SK-N-SH (cell line): ENCODE measurements around the gene SPAG9. TPM values are rescaled to one million over a fixed set of nuclear protein-coding genes. Genes with fewer than 3 reads are reported as not detected.

ENCODE experiments used
- CTCF ChIA-PET: fragments of 300-600, 350-600 bp; formaldehyde crosslinking; extraction: SDS; loops from one replicate; lab custom pipeline; 2021; lab: Yijun Ruan, JAX
- POLR2A ChIA-PET: fragments of 350-600 bp; sonication (Branson Sonifier 250); formaldehyde crosslinking; extraction: SDS; loops from one replicate; lab custom pipeline; 2020; ENCODE audit warnings: antibody characterized with exemption, inconsistent platforms; lab: Yijun Ruan, JAX
- DNase-seq: peaks from one replicate; pipeline ENCODE4 v3.0.0; 2012
- H2AFZ ChIP-seq: fragments of 200-600 bp; sonication (generic); 2 replicates; pipeline ENCODE4 v1.8.1; 2016; ENCODE audit warnings: antibody characterized with exemption, mild to moderate bottlenecking, low read depth
- H3F3A ChIP-seq: fragments of 200-600 bp; sonication (generic); replicated peaks from 2 replicates; pipeline ENCODE3; 2016; ENCODE audit warnings: antibody characterized with exemption, mild to moderate bottlenecking; ENCODE audit not compliant: insufficient read depth
- H3K27ac ChIP-seq, 2 experiments: fragments of 200-500 bp in 1 of 2; fragments of 200-600 bp in 1 of 2; sonication (Bioruptor generic) in 1 of 2; sonication (generic), shearing (Covaris generic) in 1 of 2; 2 replicates each; pipeline versions ENCODE4 v1.5.1 to v1.6.1; 2014 to 2016; ENCODE audit warnings: low read depth in 2 of 2, inconsistent platforms in 1 of 2, low read length in 1 of 2, mild to moderate bottlenecking in 1 of 2, mixed read lengths in 1 of 2
- H3K27me3 ChIP-seq: fragments of 200-600 bp; sonication (generic), shearing (Covaris generic); 2 replicates; pipeline ENCODE4 v1.6.1; 2016; ENCODE audit warnings: mixed run types; ENCODE audit not compliant: insufficient read depth
- H3K36me3 ChIP-seq, 2 experiments: fragments of 200-500 bp in 1 of 2; fragments of 200-600 bp in 1 of 2; sonication (Bioruptor generic) in 1 of 2; sonication (generic) in 1 of 2; replicated peaks in 1 of 2; 2 replicates each; pipeline versions ENCODE3 to v1.5.1; 2014 to 2016; ENCODE audit warnings: low read length in 1 of 2, mild to moderate bottlenecking in 1 of 2; ENCODE audit not compliant: insufficient read depth in 2 of 2, control insufficient read depth in 1 of 2
- H3K4me1 ChIP-seq, 2 experiments: fragments of 200-500 bp in 1 of 2; fragments of 200-600 bp in 1 of 2; sonication (Bioruptor generic) in 1 of 2; sonication (generic), shearing (Covaris generic) in 1 of 2; 2 replicates each; pipeline versions ENCODE4 v1.5.1 to v1.6.1; 2014 to 2016; ENCODE audit warnings: low read depth in 1 of 2, low read length in 1 of 2, mixed run types in 1 of 2; ENCODE audit not compliant: insufficient read depth in 2 of 2, control insufficient read depth in 1 of 2
- H3K4me2 ChIP-seq: fragments of 200-600 bp; sonication (generic), shearing (Covaris generic); 2 replicates; pipeline ENCODE4 v1.6.1; 2017; ENCODE audit warnings: mixed run types
- H3K4me3 ChIP-seq, 2 experiments: fragments of 200-500 bp in 1 of 2; fragments of 200-600 bp in 1 of 2; sonication (Bioruptor generic) in 1 of 2; sonication (generic), shearing (Covaris generic) in 1 of 2; 2 replicates each; pipeline versions ENCODE4 v1.5.1 to v1.8.1; 2014 to 2016; ENCODE audit warnings: low read depth in 2 of 2, inconsistent platforms in 1 of 2, low read length in 1 of 2, mild to moderate bottlenecking in 1 of 2, mixed read lengths in 1 of 2, moderate library complexity in 1 of 2
- H3K79me2 ChIP-seq: fragments of 200-600 bp; sonication (generic); 2 replicates; pipeline ENCODE4 v1.8.1; 2017; ENCODE audit warnings: mild to moderate bottlenecking; ENCODE audit not compliant: insufficient read depth
- H3K9ac ChIP-seq: fragments of 200-600 bp; sonication (generic); 2 replicates; pipeline ENCODE4 v1.6.1; 2017; ENCODE audit warnings: mixed run types
- H3K9me2 ChIP-seq: fragments of 200-600 bp; sonication (generic); 2 replicates; pipeline ENCODE4 v1.6.1; 2017; ENCODE audit warnings: mixed run types
- H3K9me3 ChIP-seq: fragments of 200-600 bp; sonication (generic); 2 replicates; pipeline ENCODE4 v1.6.1; 2017; ENCODE audit warnings: mixed run types, mild to moderate bottlenecking, moderate library complexity
- H4K20me1 ChIP-seq: fragments of 200-600 bp; sonication (generic); 2 replicates; pipeline ENCODE4 v1.6.1; 2017; ENCODE audit warnings: mild to moderate bottlenecking, mixed run types; ENCODE audit not compliant: insufficient read depth
- EP300 ChIP-seq, 2 experiments: IDR thresholded peaks; 2 replicates each; pipeline versions ENCODE4 v1.4.0 to v1.6.1; 2012; ENCODE audit warnings: borderline replicate concordance in 1 of 2, low read depth in 1 of 2, low read length in 1 of 2
- EZH2phosphoT487 ChIP-seq: fragments of 200-600 bp; sonication (generic); IDR thresholded peaks from 2 replicates; pipeline ENCODE4 v1.6.1; 2017; ENCODE audit warnings: low read depth, mixed run types, mild to moderate bottlenecking, antibody characterized with exemption, moderate library complexity, borderline replicate concordance
- FOSL2 ChIP-seq: IDR thresholded peaks from 2 replicates; pipeline ENCODE4 v1.4.0; 2012; ENCODE audit warnings: low read depth, mild to moderate bottlenecking, moderate library complexity, borderline replicate concordance
- FOXJ3 ChIP-seq: sonication (generic); formaldehyde crosslinking; IDR thresholded peaks from 2 replicates; pipeline ENCODE4 v1.5.1; 2020; ENCODE audit warnings: mild to moderate bottlenecking, missing genetic modification reagents
- GABPA ChIP-seq: IDR thresholded peaks from 2 replicates; pipeline ENCODE4 v1.4.0; 2012; ENCODE audit warnings: low read depth, mild to moderate bottlenecking
- GATA2 ChIP-seq: sonication (generic); formaldehyde crosslinking; IDR thresholded peaks from 2 replicates; pipeline ENCODE4 v1.5.0; 2020; ENCODE audit warnings: mild to moderate bottlenecking, missing genetic modification reagents
- MXI1 ChIP-seq: IDR thresholded peaks from 2 replicates; pipeline ENCODE4 v1.6.1; 2012; ENCODE audit warnings: mild to moderate bottlenecking, low read depth, low read length, improper control_type of control experiment
- NFIC ChIP-seq: IDR thresholded peaks from 2 replicates; pipeline ENCODE4 v1.4.0; 2012; ENCODE audit warnings: borderline replicate concordance
- POLR2AphosphoS5 ChIP-seq: IDR thresholded peaks from 2 replicates; pipeline ENCODE4 v1.6.1; 2012; ENCODE audit warnings: low read depth, low read length
- RCOR1 ChIP-seq: fragments of 150-350 bp; IDR thresholded peaks from 2 replicates; pipeline ENCODE4 v1.6.1; 2017; ENCODE audit warnings: antibody characterized with exemption, low read length
- RXRA ChIP-seq: IDR thresholded peaks from 2 replicates; pipeline ENCODE4 v1.4.0; 2012; ENCODE audit warnings: low read depth, mild to moderate bottlenecking, borderline replicate concordance
- SIN3A ChIP-seq: IDR thresholded peaks from 2 replicates; pipeline ENCODE4 v1.6.1; 2012; ENCODE audit warnings: low read depth, mild to moderate bottlenecking, low read length, moderate library complexity, borderline replicate concordance
- TAF1 ChIP-seq: IDR thresholded peaks from 2 replicates; pipeline ENCODE4 v1.6.1; 2012; ENCODE audit warnings: low read depth, mild to moderate bottlenecking, low read length, moderate library complexity, borderline replicate concordance
- WGBS: methylation state at CpG from one replicate; pipeline ENCODE4 v1.1.6; 2017; ENCODE audit warnings: low lambda C conversion rate; 5-methylcytosine and 5-hydroxymethylcytosine counted together
- polyA plus RNA-seq, 3 experiments: library from polyadenylated mRNA; depleted of rRNA; stranded (reverse); fragments of >200 nt; gene quantifications; 2 replicates each; pipeline ENCODE4 v1.2.3, GENCODE V29; 2012
- TF ChIP-seq, protein P1 (sequence below): IDR thresholded peaks from 2 replicates; pipeline ENCODE4; 2012
- TF ChIP-seq, protein P2 (sequence below): IDR thresholded peaks from 2 replicates; pipeline ENCODE4 v1.4.0; 2012; ENCODE audit warnings: low read depth, borderline replicate concordance
- TF ChIP-seq, protein P3 (sequence below): fragments of 200-600 bp; sonication (generic); IDR thresholded peaks from 2 replicates; pipeline ENCODE4 v1.6.1; 2017; ENCODE audit warnings: antibody characterized with exemption, mild to moderate bottlenecking, moderate library complexity

The SPAG9 gene
- polyA plus RNA-seq, 1 of the 3 experiments (the other 2 are of a cell fraction), result 32.1 TPM

DNA sequence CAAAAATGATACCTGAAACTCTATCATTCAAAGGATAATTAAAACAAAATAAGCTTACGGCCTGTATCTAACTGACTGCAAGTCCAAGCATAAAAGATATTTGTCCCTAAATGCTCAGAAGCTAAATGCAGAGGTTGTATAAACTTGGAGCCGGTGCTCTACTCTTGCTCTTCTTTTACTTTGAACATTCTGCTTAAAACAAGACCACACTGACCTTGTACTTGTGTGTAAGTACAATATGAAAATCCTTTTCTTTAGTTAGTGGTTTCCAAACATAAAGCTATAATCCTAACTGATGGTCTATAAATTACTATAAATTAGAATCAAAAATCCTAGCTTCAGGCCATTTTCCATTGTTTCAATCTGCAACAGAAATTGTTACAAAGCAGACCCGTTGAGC lies 74.6 kb downstream of the SPAG9 start:
- H3K4me3 ChIP-seq, result peak overlapping the region; percentile 56 to 60
- ChIA-PET CTCF (interaction anchor here (1.0 to 10.6 kb wide), 22 partner anchors 13 to 263 kb away, joined by 3 to 117 read pairs (median 6); partner anchors contain the start of genes NME1 and TOB1), POLR2A (interaction anchor here (0.6 to 5.1 kb wide), 11 partner anchors 8 to 182 kb away, joined by 3 to 38 read pairs (median 4); partner anchors contain the start of genes NME1, SPAG9 and TOB1)
- peaks cover 88% of the 10 kb centered on the region for H3K79me2 ChIP-seq
- peak in 1 of 2 experiments; percentile 20; a peak in 1 of 4 replicates for TF ChIP-seq EP300 (IDR thresholded peaks at IDR 0.05; ENCODE audit: borderline replicate concordance in 1 of 2, low read depth in 1 of 2, low read length in 1 of 2)
- no peak for TF ChIP-seq FOSL2
- peaks cover 7 to 8% of the 10 kb centered on the region in 2 experiments for H3K36me3 ChIP-seq
- peak overlapping the region; percentile 71 to 94 for H3K27ac ChIP-seq
- H3K9me2 ChIP-seq, result no peaks in the 10 kb centered on the region
- peaks cover 26 to 32% of the 10 kb centered on the region in 2 experiments for H3K4me1 ChIP-seq
- 24% methylated on average over 3 of the region's 3 CpGs for WGBS
- peak overlapping the region; percentile 8; the same call in 1 of the 2 replicates for H2AFZ ChIP-seq
- no peaks in the 10 kb centered on the region for H3K9me3 ChIP-seq
- H3K9ac ChIP-seq, result peak overlapping the region; percentile 50
- DNase-seq, result no peak
- H3K27me3 ChIP-seq, result no peaks in the 10 kb centered on the region
- no peaks in the 10 kb centered on the region for H4K20me1 ChIP-seq
- peaks cover 35% of the 10 kb centered on the region for H3F3A ChIP-seq
- peak overlapping the region; percentile 83 for H3K4me2 ChIP-seq

DNA sequence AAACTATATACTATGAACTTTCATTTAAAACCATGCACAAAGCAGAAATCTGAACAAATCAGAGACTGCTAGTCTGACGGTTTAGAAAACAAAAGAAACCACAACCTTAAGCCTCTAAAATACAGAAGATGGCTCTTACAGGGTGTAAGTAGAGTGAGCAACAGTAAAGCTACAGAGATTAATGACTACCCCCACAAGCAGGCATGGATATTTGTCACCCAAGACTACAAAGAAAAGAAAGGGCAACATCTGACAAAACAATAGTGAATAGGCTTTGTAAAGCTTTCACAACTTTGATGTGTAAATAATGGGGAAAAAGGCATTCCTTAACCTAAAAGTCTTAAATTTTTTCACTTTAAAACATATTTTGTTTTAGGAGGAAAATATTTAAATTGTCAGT lies 75.0 kb downstream of the SPAG9 start:
- Histone ChIP-seq H3K27me3 (no peaks in the 10 kb centered on the region), H3K27ac (peak overlapping the region; percentile 71 to 94), H3K4me1 (peaks cover 26 to 32% of the 10 kb centered on the region in 2 experiments), H3K9me2 (no peaks in the 10 kb centered on the region), H2AFZ (no peak overlapping the region), H3K9ac (peak overlapping the region; percentile 50), H3K79me2 (peaks cover 90% of the 10 kb centered on the region), H4K20me1 (no peaks in the 10 kb centered on the region), H3K4me3 (peak overlapping the region; percentile 56 to 60; a peak in 3 of 4 replicates), H3K36me3 (peaks cover 11 to 12% of the 10 kb centered on the region in 2 experiments), H3F3A (peaks cover 34% of the 10 kb centered on the region), H3K9me3 (no peaks in the 10 kb centered on the region), H3K4me2 (peak overlapping the region; percentile 83)
- 22% methylated on average over 1 of the region's 1 CpG for WGBS
- DNase-seq, result peak; percentile 25
- TF ChIP-seq NFIC (no peak), FOSL2 (no peak)
- TF ChIP-seq, protein P1, sequence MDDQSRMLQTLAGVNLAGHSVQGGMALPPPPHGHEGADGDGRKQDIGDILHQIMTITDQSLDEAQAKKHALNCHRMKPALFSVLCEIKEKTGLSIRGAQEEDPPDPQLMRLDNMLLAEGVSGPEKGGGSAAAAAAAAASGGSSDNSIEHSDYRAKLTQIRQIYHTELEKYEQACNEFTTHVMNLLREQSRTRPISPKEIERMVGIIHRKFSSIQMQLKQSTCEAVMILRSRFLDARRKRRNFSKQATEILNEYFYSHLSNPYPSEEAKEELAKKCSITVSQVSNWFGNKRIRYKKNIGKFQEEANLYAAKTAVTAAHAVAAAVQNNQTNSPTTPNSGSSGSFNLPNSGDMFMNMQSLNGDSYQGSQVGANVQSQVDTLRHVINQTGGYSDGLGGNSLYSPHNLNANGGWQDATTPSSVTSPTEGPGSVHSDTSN, result peak; percentile 36; the same call in 1 of the 2 replicates
- ChIA-PET CTCF (interaction anchor here (1.1 to 10.6 kb wide), 17 partner anchors 10 to 263 kb away, joined by 3 to 117 read pairs (median 6); partner anchors contain the start of genes NME1 and TOB1), POLR2A (interaction anchor here (0.5 to 5.1 kb wide), 10 partner anchors 9 to 182 kb away, joined by 3 to 38 read pairs (median 4); partner anchors contain the start of genes NME1, SPAG9 and TOB1)

DNA sequence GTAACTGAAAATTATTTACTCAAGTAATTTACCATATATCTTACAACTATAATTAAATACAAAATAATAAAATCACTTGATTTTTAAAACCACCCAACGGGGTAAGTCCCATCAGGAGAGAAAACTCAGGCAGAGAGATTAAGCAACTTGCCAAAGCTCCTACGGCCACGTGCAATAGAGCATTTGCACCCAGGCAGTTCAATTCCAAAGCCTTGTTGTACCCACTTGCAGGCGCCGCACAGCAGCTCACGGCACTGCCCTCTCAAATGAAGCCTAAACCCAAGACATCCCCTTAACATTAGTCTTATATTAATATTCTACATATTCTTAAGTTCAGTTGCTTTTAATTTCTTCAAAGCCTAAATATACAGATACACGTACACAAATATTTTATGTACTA lies 75.7 kb downstream of the SPAG9 start:
- Histone ChIP-seq H3K79me2 (peaks cover 91% of the 10 kb centered on the region), H3K9ac (no peak overlapping the region), H3K4me2 (peak overlapping the region; percentile 59; the same call in 1 of the 2 replicates), H2AFZ (no peak overlapping the region), H3K9me2 (no peaks in the 10 kb centered on the region), H3K4me1 (peaks cover 26 to 32% of the 10 kb centered on the region in 2 experiments), H3K27me3 (no peaks in the 10 kb centered on the region), H4K20me1 (no peaks in the 10 kb centered on the region), H3K36me3 (peaks cover 15 to 16% of the 10 kb centered on the region in 2 experiments), H3F3A (peaks cover 27% of the 10 kb centered on the region), H3K27ac (peak overlapping the region; percentile 71 to 94; a peak in 3 of 4 replicates), H3K9me3 (no peaks in the 10 kb centered on the region), H3K4me3 (peak overlapping the region in 1 of 2 experiments; percentile 56; a peak in 2 of 4 replicates)
- ChIA-PET POLR2A (interaction anchor here (0.5 to 5.1 kb wide), 3 partner anchors 97 to 384 kb away, joined by 3 to 38 read pairs (median 3); partner anchors contain the start of gene TOB1), CTCF (interaction anchor here (0.7 to 10.6 kb wide), 17 partner anchors 9 to 262 kb away, joined by 3 to 117 read pairs (median 5); partner anchors contain the start of gene NME1)
- DNase-seq, result peak; percentile 25
- WGBS, result 38% methylated on average over 7 of the region's 7 CpGs
- no peak for TF ChIP-seq FOXJ3 (CRISPR knock-in tag)
- TF ChIP-seq POLR2AphosphoS5, result no peak
- TF ChIP-seq, protein P2, sequence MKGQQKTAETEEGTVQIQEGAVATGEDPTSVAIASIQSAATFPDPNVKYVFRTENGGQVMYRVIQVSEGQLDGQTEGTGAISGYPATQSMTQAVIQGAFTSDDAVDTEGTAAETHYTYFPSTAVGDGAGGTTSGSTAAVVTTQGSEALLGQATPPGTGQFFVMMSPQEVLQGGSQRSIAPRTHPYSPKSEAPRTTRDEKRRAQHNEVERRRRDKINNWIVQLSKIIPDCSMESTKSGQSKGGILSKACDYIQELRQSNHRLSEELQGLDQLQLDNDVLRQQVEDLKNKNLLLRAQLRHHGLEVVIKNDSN, result no peak
- TF ChIP-seq EZH2phosphoT487, result no peak
- TF ChIP-seq TAF1, result no peak
- TF ChIP-seq MXI1, result peak; percentile 98
- no peak for TF ChIP-seq NFIC
- TF ChIP-seq EP300 (IDR thresholded peaks at IDR 0.05; ENCODE audit: borderline replicate concordance in 1 of 2, low read depth in 1 of 2, low read length in 1 of 2), result no peak
- 0 out of 2 replicates have a peak, but pooled peaks have one; percentile 11 for TF ChIP-seq RCOR1
- no peak for TF ChIP-seq RXRA
- TF ChIP-seq, protein P3, sequence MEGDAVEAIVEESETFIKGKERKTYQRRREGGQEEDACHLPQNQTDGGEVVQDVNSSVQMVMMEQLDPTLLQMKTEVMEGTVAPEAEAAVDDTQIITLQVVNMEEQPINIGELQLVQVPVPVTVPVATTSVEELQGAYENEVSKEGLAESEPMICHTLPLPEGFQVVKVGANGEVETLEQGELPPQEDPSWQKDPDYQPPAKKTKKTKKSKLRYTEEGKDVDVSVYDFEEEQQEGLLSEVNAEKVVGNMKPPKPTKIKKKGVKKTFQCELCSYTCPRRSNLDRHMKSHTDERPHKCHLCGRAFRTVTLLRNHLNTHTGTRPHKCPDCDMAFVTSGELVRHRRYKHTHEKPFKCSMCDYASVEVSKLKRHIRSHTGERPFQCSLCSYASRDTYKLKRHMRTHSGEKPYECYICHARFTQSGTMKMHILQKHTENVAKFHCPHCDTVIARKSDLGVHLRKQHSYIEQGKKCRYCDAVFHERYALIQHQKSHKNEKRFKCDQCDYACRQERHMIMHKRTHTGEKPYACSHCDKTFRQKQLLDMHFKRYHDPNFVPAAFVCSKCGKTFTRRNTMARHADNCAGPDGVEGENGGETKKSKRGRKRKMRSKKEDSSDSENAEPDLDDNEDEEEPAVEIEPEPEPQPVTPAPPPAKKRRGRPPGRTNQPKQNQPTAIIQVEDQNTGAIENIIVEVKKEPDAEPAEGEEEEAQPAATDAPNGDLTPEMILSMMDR, result no peak
- TF ChIP-seq GATA2 (CRISPR knock-in tag), result no peak
- no peak for TF ChIP-seq SIN3A
- TF ChIP-seq GABPA, result no peak
